Adipose tissue (tissue), 3 donors: ENCODE measurements around the gene RBX1. TPM values are rescaled to one million over a fixed set of nuclear protein-coding genes. Genes with fewer than 3 reads are reported as not detected.
"Not testable (repeated sequence)": the region's sequence is repeated elsewhere in the genome, so short reads cannot be mapped to it uniquely, and the experiment has no call there.

Experiments used
- H3K27ac ChIP-seq: one replicate; pipeline ENCODE4 v1.5.1; 2013; ENCODE audit warnings: low read depth, low read length
- WGBS, 3 donors: extraction: QIAGEN DNeasy Blood & Tissue Kit; methylation state at CpG; one replicate each; pipeline ENCODE4 v1.1.7; 2013; 5-methylcytosine and 5-hydroxymethylcytosine counted together
- polyA plus RNA-seq, 3 donors: library from polyadenylated mRNA; stranded (reverse); fragments of 200-250 nt; gene quantifications; one replicate each; pipeline ENCODE4 v1.2.3, GENCODE V29; 2013
- donor health status: healthy with polysubstance abuse.
- donor health status: Bipolar disorder and iron deficiency.
- donor health status: healthy.

Gene RBX1
- polyA plus RNA-seq, 3 donors = 22.0 to 71.4 (median 49.7) TPM

DNA sequence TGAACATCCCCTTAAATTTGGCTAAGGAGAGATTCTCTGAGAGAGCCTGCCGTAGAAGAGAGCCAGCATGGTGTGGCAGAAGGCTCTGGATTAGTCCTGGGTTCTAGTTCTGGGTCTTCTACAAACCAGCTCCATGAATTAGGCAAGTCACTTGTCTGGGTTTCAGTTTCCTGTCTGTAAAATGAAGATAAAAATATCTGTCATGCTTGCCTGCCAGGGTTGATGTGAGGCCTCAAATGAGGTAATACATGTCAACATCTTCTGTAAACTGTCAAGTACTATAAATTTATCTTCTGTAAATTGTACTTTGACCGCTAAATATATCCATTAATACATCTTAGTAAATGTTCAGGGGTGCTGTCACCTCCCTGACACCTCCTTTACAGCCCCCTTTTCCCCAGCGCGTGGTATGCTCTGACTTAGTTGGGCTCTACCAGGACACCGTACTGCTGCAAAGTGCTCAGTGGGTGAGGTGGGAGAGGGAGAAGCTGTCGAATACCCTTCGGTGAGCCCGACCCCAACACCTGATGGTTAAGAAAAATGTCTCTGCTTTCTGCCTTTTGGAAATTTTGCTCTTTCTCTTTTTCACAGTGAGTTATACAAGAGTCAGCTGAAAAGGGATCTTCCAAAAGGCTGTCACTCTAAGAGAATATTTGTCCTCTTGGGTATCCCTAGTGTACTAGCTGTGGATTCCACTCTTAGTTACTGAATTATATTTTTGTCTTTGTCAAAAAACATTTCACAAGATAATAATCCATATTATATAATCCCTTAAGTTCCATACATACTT, 15.0 kb downstream of the RBX1 start:
- H3K27ac ChIP-seq = no peak overlapping the region
- 82 to 92% (median 88%) methylated on average over 8 of the region's 8 CpGs for WGBS, 3 donors

DNA sequence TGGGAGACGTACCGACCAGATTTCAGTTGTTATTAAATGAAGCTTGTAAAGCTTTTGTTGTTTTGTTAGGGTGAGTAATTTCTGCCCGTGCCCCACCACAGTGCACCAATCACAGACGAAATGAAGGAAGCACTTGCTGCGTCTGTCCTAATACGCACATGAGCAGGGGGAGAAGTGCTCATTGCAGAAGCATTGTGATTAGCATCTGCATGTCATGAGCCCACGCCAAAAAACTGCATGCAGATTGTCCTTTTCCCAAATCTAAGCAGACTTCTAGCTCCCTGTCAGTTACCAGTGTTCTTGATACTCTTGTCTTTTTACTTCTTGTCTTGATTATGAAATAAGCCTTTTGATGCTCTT, 15.5 kb downstream of the RBX1 start:
- WGBS, 3 donors = 64 to 90% (median 70%) methylated on average over 7 of the region's 7 CpGs
- H3K27ac ChIP-seq = no peak overlapping the region

DNA sequence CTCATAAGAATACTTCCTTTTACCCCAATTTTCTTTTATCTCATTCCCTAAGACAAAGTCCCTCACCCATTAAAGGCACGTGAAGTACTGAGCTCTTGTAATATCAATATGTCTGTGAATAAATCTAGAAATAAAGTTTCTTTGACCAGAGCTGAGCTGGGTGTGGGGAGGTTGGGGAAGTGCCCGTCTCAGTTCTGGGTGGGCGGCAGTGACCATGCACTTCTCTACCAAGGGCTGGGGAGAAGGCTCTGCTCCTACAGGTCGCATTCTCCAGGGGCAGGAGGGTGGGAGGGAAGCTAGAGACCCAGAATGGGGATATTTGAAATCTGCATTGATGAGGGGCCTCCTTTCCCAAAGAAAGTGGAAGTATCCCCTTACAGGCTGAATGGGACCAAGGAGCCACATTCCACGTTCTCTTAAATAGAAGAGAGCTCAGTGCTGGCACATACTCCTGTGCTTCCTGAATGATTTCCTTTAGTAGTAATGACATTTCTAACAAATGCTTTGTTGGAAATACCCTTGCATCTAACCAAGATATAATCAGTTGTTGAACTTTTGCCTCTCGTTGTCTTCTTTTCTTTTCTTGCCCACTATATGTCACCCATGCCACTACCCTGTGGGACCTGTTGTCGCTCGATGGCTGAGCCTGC, 16.1 kb downstream of the RBX1 start:
- WGBS, 3 donors = 59 to 83% (median 73%) methylated on average over 8 of the region's 8 CpGs
- no peak overlapping the region for H3K27ac ChIP-seq

DNA sequence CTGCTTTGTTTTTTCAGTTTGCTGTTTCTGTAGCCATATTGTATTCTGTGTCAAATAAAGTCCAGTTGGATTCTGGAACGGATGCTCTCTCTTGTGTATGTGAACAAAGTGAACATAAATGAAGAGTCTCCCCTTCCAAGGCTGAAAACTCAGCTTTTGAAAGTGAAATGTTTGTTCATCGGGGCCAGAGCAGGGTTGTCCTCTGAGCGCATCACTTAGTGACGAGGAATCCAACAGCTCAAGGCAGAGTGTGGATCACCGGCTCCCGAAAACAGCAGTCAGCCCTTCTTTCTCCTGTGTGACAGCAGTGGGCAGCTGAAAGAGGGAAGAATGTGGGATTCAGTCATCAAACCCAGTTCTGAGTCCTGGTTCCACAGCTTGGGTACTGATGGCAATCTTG, 21.4 kb downstream of the RBX1 start:
- WGBS, 3 donors = 90 to 95% (median 94%) methylated on average over 6 of the region's 6 CpGs
- H3K27ac ChIP-seq = no peak overlapping the region

DNA sequence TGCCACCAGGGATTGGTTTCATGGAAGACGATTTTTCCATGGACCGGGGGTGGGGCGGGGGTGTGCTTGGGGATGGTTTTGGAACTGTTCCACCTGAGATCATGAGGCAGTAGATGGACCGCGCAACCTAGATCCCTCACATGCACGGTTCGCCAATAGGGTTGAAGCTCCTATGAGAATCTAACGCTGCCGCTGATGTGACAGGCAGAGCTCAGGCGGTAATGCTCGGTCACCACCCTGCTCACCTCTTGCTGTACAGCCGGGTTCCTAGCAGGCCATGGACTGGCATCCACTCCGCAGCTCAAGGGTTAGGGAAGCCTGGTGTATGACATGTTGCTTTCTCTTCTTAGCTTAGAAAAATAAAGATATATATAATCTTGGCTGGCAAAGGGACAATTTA, 22.0 kb downstream of the RBX1 start:
- H3K27ac ChIP-seq = no peak overlapping the region
- 95 to 97% (median 96%) methylated on average over 13 of the region's 13 CpGs for WGBS, 3 donors

DNA sequence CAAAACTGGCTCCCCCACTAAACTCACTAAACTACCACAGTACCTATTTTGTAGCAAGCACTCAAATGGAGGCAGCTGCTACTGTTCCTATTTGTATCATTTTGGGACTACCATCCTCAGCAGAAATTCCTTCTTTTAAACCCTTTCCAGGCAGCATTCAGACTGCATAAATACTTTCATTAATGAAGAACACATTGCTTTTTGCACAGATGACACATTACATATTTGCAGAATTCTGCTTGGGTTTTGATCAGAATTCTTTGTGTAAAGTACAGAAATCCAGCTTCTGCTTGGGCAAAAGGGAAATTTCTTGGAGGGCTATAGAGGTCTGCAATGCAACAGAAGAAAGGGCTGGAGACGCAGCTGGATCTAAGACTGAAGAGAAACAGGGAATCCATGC, 24.2 kb downstream of the RBX1 start:
- no peak overlapping the region for H3K27ac ChIP-seq
- WGBS, 3 donors = 59 to 76% (median 70%) methylated on average over 1 of the region's 1 CpG

DNA sequence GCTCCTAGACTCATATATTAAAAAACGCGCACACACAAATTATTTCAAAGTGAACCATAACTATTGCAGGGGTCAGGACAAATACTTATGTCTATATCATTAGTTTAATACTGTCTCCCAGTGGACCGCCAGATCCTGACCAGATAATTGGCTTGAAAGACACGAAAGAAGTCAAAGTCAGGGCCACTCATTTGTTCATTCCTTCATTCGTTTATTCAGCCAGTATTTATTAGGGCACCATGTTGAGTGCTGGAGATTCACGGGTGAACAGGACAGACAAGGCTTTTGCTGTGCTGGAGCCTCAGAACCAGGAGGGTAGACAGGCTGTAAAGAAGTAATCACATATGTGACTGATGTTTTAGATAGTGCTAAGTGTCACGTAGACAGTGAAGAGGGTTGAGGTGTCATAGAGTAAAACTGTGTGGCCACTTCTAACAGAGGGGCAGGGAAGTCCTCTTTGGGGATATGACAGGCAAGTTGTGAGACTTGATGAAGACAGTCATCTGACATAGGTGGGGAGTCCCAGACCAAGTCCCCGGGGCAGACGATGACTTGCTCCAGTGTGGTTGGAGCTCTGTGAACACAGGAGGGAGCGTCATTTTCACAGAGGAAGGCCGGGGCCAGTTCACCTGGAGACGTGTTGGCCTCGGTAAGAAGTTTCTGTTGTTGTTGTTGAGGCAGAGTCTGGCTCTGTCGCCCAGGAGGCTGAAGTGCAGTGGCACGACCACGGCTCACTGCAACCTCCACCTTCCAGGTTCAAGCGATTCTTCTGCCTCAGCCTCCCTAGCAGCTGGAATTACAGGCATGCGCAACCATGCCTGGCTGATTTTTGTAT, 25.9 kb downstream of the RBX1 start:
- 81 to 91% (median 89%) methylated on average over 18 of the region's 18 CpGs for WGBS, 3 donors
- H3K27ac ChIP-seq = no peak overlapping the region

DNA sequence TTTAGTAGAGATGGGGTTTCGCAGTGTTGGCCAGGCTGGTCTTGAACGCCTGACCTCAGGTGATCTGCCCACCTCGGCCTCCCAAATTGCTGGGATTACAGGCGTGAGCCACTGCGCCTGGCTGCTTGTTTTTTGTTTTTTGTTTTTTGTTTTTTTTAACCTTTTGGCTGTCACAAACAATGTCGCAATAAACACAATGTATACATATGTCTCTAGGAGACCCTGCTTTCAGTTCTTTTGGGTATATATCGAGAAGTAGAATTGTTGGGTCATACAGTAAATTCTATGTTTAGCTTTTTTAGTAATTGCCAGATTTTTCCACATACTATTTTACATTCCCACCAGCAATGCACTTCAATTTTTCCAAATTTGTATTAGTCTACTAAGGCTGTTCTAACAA, 28.0 kb downstream of the RBX1 start:
- no peak overlapping the region for H3K27ac ChIP-seq
- 96 to 97% (median 97%) methylated on average over 7 of the region's 7 CpGs for WGBS, 3 donors

DNA sequence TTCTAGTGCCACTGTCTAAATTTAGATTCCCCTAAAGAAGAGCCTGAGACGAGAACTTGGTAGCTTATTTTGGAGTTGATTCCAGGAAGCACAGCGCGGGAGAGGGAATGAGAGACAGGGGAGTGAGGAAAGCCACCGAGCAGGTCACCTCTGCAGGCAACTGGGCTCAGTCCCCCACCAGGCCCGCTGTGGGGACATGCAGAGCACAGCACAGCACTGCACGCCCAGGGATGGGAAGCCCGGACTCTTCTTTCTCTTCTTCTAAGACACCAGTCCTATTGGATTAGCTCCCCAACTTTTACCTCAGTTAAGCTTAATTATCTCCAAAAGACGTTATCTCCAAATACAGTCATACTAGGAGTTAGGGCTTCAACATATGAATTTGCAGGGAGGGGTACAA, 28.7 kb downstream of the RBX1 start:
- WGBS, 3 donors = 85 to 89% (median 86%) methylated on average over 8 of the region's 8 CpGs
- H3K27ac ChIP-seq = no peak overlapping the region

DNA sequence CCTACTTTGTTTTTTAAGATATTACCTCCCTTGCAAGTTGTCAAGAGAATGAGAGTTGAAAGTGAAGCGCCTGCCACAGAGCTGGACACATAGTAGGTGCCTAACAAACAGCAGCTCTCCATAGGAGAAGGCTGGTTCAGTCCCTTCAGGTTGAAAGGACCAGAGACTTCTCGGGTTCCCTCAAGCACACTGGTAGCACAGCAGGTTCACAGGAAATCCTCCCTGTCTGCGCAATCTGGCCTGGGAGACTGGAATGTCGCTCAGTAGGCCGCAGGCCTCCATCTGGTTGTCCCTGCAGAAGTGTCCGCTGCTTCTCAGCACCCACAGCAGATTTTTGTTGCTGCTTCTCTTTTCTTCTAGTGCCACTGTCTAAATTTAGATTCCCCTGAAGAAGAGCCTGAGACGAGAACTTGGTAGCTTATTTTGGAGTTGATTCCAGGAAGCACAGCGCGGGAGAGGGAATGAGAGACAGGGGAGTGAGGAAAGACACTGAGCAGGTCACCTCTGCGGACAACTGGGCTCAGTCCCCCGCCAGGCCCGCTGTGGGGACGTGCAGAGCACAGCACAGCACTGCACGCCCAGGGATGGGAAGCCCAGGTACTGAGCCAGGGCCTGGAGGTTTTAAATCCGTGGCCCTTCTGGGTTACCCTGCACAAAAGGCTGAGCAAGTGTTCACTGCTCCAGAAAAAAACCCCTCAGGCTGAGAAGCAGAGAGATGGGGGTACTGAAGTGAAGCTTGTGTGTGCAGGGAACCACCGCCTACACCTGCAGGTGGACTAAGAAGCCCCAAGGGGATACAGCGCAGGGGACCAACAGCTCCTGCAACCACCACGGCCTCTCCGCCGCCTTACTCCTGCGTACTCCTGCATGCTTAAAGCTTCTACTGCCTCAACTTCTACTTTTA, 31.6 kb downstream of the RBX1 start:
- H3K27ac ChIP-seq = no peak overlapping the region
- 80 to 86% (median 83%) methylated on average over 21 of the region's 21 CpGs for WGBS, 3 donors

DNA sequence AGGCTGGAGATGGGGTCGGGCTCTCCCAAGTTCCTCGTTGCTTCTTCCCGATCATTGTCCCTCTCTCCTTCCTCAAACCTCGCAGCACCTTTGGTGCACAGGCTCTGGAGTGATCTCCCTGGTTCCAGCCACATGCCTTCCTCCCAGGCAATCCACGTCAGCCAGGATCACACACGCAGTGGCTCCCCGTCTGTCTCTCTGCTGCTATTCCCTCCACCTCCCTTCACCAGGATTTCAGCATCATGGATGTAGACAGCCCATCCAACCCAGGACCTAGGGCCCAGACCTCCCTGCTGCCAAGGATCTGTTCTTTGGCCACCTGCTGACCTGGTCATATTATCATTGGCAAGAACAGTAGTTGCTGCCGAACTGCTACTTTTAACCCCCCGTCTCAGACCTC, 40.1 kb downstream of the RBX1 start:
- 79 to 84% (median 82%) methylated on average over 9 of the region's 9 CpGs for WGBS, 3 donors
- no peak overlapping the region for H3K27ac ChIP-seq

DNA sequence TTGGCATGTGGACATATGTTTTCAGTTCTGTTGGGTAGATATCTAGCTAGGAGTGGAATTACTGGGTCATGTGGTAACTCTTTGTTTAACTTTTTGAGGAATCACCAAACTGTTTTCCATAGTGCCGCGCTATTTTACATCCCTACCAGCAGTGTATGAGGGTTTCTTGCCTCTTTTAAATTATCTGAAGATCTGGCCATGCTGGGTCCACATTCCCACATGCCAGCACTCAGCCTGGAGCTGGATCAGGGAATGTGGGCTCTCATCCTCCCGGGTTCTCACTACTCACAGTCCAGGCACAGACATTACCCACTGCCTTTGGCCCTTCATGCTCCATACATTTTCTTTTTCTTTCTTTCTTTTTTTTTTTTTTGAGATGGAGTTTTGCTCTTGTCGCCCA, 44.6 kb downstream of the RBX1 start:
- no peak overlapping the region for H3K27ac ChIP-seq
- WGBS, 3 donors = 61 to 95% (median 90%) methylated on average over 4 of the region's 4 CpGs

DNA sequence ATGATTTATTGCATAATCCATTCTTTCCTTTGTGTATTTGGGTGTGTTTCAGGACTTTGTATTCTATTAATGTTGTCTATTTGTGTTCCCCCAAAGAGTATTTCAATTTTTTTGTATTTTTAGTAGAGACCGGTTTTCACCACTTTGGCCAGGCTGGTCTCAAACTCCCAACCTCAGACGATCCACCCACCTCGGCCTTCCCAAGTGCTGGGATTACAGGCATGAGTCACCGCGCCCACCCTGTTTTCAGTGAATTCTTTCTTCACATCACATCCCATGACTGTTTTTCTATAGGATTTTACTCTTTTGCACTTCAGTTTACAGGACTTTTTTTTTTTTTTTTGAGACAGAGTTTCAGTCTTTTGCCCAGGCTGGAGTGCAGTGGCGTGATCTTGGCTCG, 46.3 kb downstream of the RBX1 start:
- H3K27ac ChIP-seq = no peak overlapping the region
- 85 to 95% (median 90%) methylated on average over 7 of the region's 7 CpGs for WGBS, 3 donors

DNA sequence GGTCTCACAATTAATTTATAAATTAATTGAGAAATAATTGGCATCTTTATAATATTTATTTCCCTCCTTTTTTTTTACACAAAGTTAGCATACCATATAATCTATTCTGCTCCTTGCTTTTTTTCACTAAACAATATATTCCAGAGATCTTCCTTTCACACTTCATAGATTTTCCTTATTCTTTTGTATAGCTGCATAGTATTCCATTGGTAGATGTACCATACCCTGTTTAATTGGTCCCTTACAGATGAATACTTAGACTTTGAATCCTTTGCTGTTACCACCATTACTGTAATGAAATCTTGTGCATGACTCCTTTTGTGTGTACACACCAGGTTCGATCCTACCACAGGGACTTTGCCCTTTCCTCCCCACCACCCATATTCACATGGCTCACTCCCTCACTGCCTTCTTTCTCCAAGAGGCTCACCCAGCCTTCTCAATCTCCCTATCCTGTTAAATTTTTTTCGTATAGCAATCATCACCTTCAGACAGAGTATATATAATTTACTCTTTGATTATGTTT, 48.9 kb downstream of the RBX1 start:
- WGBS, 3 donors = 72 to 90% (median 83%) methylated on average over 2 of the region's 2 CpGs
- no peak overlapping the region for H3K27ac ChIP-seq

DNA sequence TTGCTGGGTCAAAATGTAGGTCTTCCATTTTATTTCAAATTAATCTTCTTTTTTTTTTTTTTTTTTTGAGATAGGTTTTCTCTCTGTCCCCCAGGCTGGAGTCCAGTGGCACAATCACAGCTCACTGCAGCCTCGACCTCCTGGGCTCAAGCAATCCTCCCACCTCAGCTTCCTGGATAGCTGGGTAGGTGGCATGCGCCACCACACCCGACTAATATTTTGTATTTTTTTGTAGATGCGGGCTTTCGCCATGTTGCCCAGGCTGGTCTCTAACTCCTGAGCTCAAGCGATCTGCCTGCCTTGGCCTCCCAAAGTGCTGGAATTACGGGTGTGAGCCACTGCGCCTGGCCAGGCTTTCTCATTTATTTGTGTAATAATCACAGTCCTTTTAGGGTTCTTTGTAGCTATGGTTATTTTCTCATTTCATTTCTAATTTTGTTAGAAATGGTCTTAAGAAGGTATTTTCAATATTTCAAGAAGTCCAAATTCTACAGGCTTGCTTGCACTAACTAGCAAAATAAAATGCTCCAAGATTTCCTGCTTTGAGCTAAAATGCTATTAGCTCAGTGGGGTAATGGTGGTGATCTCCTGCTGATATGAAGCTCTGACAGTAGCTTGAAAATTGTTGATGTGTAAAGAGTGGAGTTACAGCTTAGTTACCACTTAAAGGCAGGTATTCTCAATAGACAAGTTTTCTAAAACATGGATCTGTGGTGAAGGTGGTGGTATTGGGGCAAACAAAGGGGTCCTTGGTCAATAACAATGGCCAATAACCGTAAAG, 50.0 kb downstream of the RBX1 start:
- H3K27ac ChIP-seq = no peak overlapping the region
- 82 to 88% (median 82%) methylated on average over 9 of the region's 9 CpGs for WGBS, 3 donors

DNA sequence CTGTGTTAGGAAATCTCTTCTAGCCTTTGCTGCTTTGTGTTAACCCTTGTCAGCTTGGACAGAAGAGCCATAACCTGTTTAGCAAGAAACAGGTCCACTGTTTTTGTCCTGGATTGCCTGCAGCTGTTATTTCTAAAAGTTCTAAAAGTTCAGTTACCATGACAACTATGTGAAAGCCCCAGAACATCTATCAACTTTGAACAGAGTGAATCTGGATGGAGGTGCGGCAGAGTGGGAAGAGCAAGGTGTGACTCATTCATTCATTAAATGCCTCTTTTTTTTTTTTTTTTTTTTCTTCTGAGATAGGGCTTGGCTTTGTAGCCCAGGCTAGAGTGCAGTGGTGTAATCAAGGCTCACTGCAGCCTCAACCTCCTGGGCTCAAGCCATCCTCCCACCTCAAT, 50.5 kb downstream of the RBX1 start:
- 42 to 52% (median 52%) methylated on average over 1 of the region's 1 CpG for WGBS, 3 donors
- H3K27ac ChIP-seq = no peak overlapping the region

DNA sequence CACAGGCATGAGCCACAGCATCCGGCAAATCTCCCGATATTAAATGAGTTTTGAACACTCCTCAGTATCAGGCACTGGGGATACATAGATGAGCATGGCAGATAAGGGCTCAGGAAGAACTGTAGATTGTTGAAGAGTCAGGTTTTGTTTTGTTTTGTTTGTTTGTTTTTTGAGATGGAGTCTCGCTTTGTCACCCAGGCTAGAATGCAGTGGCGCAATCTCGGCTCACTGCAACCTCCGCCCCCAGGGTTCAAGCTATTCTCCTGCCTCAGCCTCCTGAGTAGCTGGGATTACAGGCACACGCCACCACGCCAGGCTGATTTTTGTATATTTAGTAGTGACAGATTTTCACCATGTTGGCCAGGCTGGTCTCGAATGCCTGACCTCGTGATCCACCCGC, 51.2 kb downstream of the RBX1 start:
- WGBS, 3 donors = 95 to 97% (median 96%) methylated on average over 11 of the region's 11 CpGs
- not testable (repeated sequence) for H3K27ac ChIP-seq
